Esophagus squamous epithelium (tissue), 5 donors: ENCODE data around the gene PKHD1. TPM values are rescaled to one million over a fixed set of nuclear protein-coding genes. Genes with fewer than 3 reads are reported as not detected.

Experiments
- DNase-seq: peaks from one replicate; lab custom pipeline; 2025; lab: John Stamatoyannopoulos, UW
- H3K27ac ChIP-seq, 4 donors: fragments of 200-600 bp; sonication (generic); one replicate each; pipeline ENCODE4 v1.5.1; 2016 to 2019; ENCODE audit warnings: mild to moderate bottlenecking in 1 of 4
- H3K27me3 ChIP-seq, 4 donors: fragments of 200-600 bp; sonication (generic); 1 replicate in 3 of 4; 2 replicates in 1 of 4; pipeline versions ENCODE4 v1.5.1 to v1.6.0; 2017 to 2021; ENCODE audit warnings: antibody characterized with exemption in 1 of 4
- H3K36me3 ChIP-seq, 3 donors: fragments of 200-600 bp; sonication (generic); one replicate each; pipeline ENCODE4 v1.5.1; 2016 to 2019
- H3K4me1 ChIP-seq, 3 donors: fragments of 200-600 bp; sonication (generic); one replicate each; pipeline ENCODE4 v1.5.1; 2017 to 2019
- H3K4me3 ChIP-seq, 4 donors: fragments of 200-600 bp; sonication (generic); 1 replicate in 3 of 4; 2 replicates in 1 of 4; pipeline ENCODE4 v1.5.1; 2016 to 2019; ENCODE audit warnings: mild to moderate bottlenecking in 2 of 4, moderate library complexity in 1 of 4
- H3K9me3 ChIP-seq, 3 donors: fragments of 200-600 bp; sonication (generic); one replicate each; pipeline ENCODE4 v1.5.1; 2016 to 2019
- CTCF ChIP-seq, 6 experiments: fragments of 450-650 bp in 4 of 6; fragments of 200-600 bp in 2 of 6; sonication (generic) in 2 of 6; IDR thresholded peaks; one replicate each; pipeline ENCODE4 v1.5.1; 2016 to 2019; ENCODE audit warnings: antibody characterized with exemption in 6 of 6, mild to moderate bottlenecking in 4 of 6, moderate library complexity in 4 of 6
- POLR2A ChIP-seq, 4 donors: fragments of 450-650 bp; IDR thresholded peaks; one replicate each; pipeline ENCODE4 v1.6.1; 2017; ENCODE audit warnings: antibody characterized with exemption in 4 of 4, mild to moderate bottlenecking in 4 of 4, moderate library complexity in 3 of 4
- WGBS, 2 donors: methylation state at CpG; one replicate each; pipeline ENCODE4 v1.1.5; 2018; 5-methylcytosine and 5-hydroxymethylcytosine counted together
- intact Hi-C: fragments of 100-400 bp; cut with DNase I; formaldehyde crosslinking; loops from one replicate; pipeline ENCODE4 v1.15.0; 2022
- total RNA-seq, 4 donors: library from RNA; depleted of rRNA; stranded (reverse); fragments of >200 nt; gene quantifications; one replicate each; pipeline ENCODE4 v1.1.0, GENCODE V29; 2016
- donor health status: DM: yes; HTN: yes; CAD: no.

Gene PKHD1
- total RNA-seq, 4 donors from 2014 or later, result 0.04 TPM; not detected in 3

DNA sequence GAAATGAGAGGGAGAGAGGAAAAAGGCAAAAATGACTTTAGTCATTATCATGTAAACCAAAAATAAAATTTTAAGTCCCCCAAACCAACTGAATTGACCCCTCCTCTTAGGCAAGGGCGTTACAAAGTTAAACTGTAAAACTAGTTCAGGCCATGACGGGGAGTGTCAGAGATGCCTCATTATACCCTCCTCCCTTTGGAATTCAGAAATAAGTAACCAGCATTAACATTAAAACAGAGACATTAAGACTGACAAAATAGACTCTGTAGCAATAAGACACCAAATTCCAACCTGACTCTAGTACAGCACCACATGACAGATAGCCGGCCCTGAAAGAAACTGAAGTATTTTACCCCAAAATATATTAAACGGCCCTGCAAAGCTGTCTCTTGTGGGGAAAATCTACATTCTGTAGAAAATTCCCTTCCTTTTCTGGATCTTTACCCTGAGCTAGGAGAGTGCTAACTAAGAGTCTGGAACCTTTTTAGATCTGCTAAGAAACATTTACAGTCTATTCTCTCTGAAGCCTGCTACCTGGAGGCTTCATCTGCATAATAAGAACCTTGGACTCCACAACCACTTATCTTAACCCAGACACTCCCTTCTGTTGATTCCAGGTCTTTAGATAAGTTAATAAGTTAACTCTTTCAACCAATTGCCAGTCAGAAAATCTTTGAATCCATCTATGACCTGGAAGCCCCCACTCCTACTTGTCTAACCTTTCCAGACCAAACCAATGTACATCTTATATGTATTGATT, 150.7 kb downstream of the PKHD1 start:
- WGBS, 2 donors, result 52 to 63% methylated on average over 4 of the region's 4 CpGs
- DNase-seq, result no peak
- Histone ChIP-seq H3K4me3 (no peak overlapping the region), H3K36me3 (no peaks in the 10 kb centered on the region), H3K4me1 (no peaks in the 10 kb centered on the region), H3K9me3 (no peaks in the 10 kb centered on the region), H3K27me3 (no peaks in the 10 kb centered on the region), H3K27ac (no peak overlapping the region)
- no peak for TF ChIP-seq CTCF (IDR thresholded peaks at IDR 0.05)
- no peak for TF ChIP-seq POLR2A (IDR thresholded peaks at IDR 0.05)
- intact Hi-C loops, result no loop called here

- no peaks in the 10 kb centered on the region for H3K4me1 ChIP-seq
- 59 to 76% methylated on average over 7 of the region's 7 CpGs for WGBS, 2 donors
Measured at GRCh38 chr6:51934098-51934497, 153.3 kb downstream of the PKHD1 start.

DNA sequence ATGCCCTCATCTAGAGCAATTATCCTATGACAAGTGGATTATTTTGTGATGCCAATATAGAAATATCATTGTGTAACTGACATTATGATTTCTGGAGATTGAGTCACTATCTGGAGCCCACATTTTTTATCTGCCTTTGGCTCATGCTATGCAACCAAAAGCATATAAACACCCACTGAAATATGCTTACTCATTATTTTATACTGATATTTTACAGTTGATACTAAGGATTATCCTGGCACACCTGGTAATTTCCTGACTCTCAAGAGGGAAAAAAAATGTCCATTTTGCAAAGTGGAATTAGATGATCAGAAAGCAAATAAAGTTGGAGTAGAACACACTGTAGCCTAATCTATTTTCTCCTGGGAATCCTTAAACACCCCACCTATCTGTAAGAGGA, 154.5 kb downstream of the PKHD1 start:
- TF ChIP-seq POLR2A (IDR thresholded peaks at IDR 0.05) (no peak), CTCF (IDR thresholded peaks at IDR 0.05) (no peak)
- Histone ChIP-seq H3K27me3 (no peaks in the 10 kb centered on the region), H3K4me3 (no peak overlapping the region), H3K27ac (no peak overlapping the region), H3K4me1 (no peaks in the 10 kb centered on the region), H3K36me3 (no peaks in the 10 kb centered on the region), H3K9me3 (no peaks in the 10 kb centered on the region)
- no peak for DNase-seq
- intact Hi-C loops, result no loop called here

More at GRCh38 chr6:51934098-51934497, 153.3 kb downstream of the PKHD1 start:
- intact Hi-C loops, result no loop called here
- Histone ChIP-seq H3K27ac (no peak overlapping the region), H3K36me3 (no peaks in the 10 kb centered on the region), H3K4me3 (no peak overlapping the region), H3K27me3 (no peaks in the 10 kb centered on the region), H3K9me3 (no peaks in the 10 kb centered on the region)
- TF ChIP-seq POLR2A (IDR thresholded peaks at IDR 0.05) (no peak), CTCF (IDR thresholded peaks at IDR 0.05) (no peak)
- DNase-seq, result no peak

DNA sequence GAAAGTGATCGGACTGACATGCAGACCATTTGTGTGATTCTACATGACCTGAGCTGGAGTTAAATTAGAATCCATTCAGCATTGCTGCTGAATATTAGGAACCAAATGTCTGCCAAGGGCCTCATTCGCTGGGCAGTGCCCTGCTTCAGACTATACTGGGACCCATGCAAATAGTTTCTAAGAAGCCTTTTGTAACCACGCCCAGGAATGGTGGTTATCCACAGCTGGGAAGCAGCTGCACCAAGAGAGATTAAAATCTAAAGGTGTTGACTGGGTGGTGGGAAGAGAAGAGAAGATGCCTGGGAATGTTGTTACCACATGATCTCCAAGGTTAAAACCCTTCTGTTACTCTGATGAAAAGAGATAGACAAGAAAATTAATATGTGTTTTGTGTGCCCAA, 156.8 kb downstream of the PKHD1 start:
- no peak for TF ChIP-seq POLR2A (IDR thresholded peaks at IDR 0.05)
- TF ChIP-seq CTCF (IDR thresholded peaks at IDR 0.05), result no peak
- Histone ChIP-seq H3K27me3 (no peaks in the 10 kb centered on the region), H3K4me3 (no peak overlapping the region), H3K9me3 (no peaks in the 10 kb centered on the region), H3K36me3 (no peaks in the 10 kb centered on the region), H3K27ac (no peak overlapping the region), H3K4me1 (no peaks in the 10 kb centered on the region)
- WGBS, 2 donors, result 68 to 69% methylated on average over 3 of the region's 3 CpGs
- intact Hi-C loops, result no loop called here
- no peak for DNase-seq

- Histone ChIP-seq H3K9me3 (no peaks in the 10 kb centered on the region), H3K27ac (no peak overlapping the region), H3K4me1 (no peaks in the 10 kb centered on the region), H3K27me3 (no peaks in the 10 kb centered on the region), H3K4me3 (no peak overlapping the region), H3K36me3 (no peaks in the 10 kb centered on the region)
- WGBS, 2 donors, result 67 to 72% methylated on average over 5 of the region's 5 CpGs
- TF ChIP-seq POLR2A (IDR thresholded peaks at IDR 0.05), result no peak
- TF ChIP-seq CTCF (IDR thresholded peaks at IDR 0.05), result no peak
- intact Hi-C loops, result no loop called here
- no peak for DNase-seq
Measured at GRCh38 chr6:51929934-51930574, 157.4 kb downstream of the PKHD1 start.
